ENCODE measurements around the gene MEGF10. TPM values are rescaled to one million over a fixed set of nuclear protein-coding genes. Genes with fewer than 3 reads are reported as not detected.

Gene MEGF10
- total RNA-seq, 4 donors from 2014 or later = 1.1 to 3.4 (median 2.9) TPM

DNA sequence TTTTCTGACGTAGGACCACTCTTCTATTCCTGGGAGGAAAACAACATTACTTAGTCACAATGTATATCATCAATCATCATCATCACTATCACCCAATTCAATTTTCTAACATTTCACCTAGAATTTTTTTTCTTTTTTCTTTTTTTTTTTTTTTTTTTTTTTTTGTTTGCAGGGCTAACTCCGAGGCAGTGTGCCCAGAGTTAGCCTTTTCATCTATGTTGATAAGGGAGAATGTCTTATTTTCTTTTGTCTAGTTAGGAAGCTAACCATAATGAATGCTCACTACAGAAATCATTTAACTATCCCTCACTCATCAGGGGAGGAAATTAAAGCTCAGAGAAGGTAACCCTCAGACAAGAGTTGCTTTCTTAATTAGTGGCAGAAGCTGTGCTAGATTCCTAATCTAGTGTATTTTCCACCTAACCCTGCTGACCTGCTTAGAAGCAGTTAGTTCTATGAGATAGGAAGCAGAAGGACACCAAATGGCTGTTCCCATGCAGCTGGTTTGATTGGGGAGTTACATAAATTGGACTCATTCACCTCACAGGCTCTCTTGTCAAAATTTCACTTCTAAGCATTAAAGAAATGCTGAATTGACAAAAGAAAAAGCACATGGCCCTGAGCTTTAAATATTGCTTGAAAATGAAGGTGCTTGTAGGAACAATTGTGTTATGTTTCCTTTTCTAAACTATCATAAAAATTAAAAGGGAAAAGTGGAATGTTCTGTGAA, 218.2 kb downstream of the MEGF10 start:
- Histone ChIP-seq H3K36me3 (no peaks in the 10 kb centered on the region), H3K4me1 (no peaks in the 10 kb centered on the region), H3K27ac (no peak overlapping the region), H3K9me3 (no peaks in the 10 kb centered on the region), H3K27me3 (peaks cover 2% of the 10 kb centered on the region), H3K4me3 (no peak overlapping the region)
- WGBS = 86% methylated on average over 2 of the region's 2 CpGs
- TF ChIP-seq POLR2A (IDR thresholded peaks at IDR 0.05) (no peak), POLR2AphosphoS5 (IDR thresholded peaks at IDR 0.05) (no peak), EP300 (IDR thresholded peaks at IDR 0.05) (no peak), CTCF (IDR thresholded peaks at IDR 0.05) (no peak)
- no peak for DNase-seq (ENCODE audit: low spot score in 2 of 2)

Other genes with a start within 250 kb of the MEGF10 start
- 1 to 10 TPM in 3 of 4 donors, under 1 TPM in 1; 0.98 to 9.5 (median 2.0) TPM for gene C5orf63, start 217.3 kb upstream of the MEGF10 start, total RNA-seq
- gene PRRC1, start 226.8 kb downstream of the MEGF10 start, total RNA-seq = 10 to 100 TPM; 36.8 to 59.0 (median 45.0) TPM